GM12878 (cell line): ENCODE measurements around the gene MRPL23. TPM values are rescaled to one million over a fixed set of nuclear protein-coding genes. Genes with fewer than 3 reads are reported as not detected.

ENCODE experiments used
- ATAC-seq: fragments of 200-7000 bp; cut with Tn5 transposase; 3 replicates; pipeline ENCODE4 v1.9.1; 2020; ENCODE audit warnings: mild to moderate bottlenecking, moderate library complexity
- BruUV-seq: library from RNA; stranded (reverse); fragments of 400-500 nt; replicated peaks from 2 replicates; lab custom pipeline; 2021; lab: Mats Ljungman, UMichigan
- CTCF ChIA-PET: fragments of 300-600 bp; sonication (Branson Sonifier 250); formaldehyde crosslinking; extraction: SDS; loops from one replicate; lab custom pipeline; 2021; ENCODE audit warnings: inconsistent platforms; lab: Yijun Ruan, JAX
- POLR2A ChIA-PET: fragments of 350-600 bp; formaldehyde crosslinking; extraction: SDS; loops from one replicate; lab custom pipeline; 2021; ENCODE audit warnings: inconsistent platforms; lab: Charles Lee
- RAD21 ChIA-PET: fragments of 300-600 bp; sonication (Branson Sonifier 250); formaldehyde crosslinking; loops from one replicate; lab custom pipeline; 2023; ENCODE audit warnings: antibody characterized with exemption; ENCODE audit not compliant: unreplicated experiment; lab: Charles Lee
- SMC1A ChIA-PET: fragments of 300-600 bp; sonication (Branson Sonifier 250); formaldehyde crosslinking; loops from one replicate; lab custom pipeline; 2023; ENCODE audit not compliant: unreplicated experiment, uncharacterized antibody; lab: Charles Lee
- DNase-seq: peaks from one replicate; pipeline ENCODE4 v3.0.0-alpha.2; 2011; ENCODE audit warnings: low read depth, low spot score
- FAIRE-seq: peaks from 3 replicates; lab custom pipeline; 2011; peaks lifted over from hg19 to GRCh38; lab: Jason Lieb, UNC
- H2AFZ ChIP-seq: 2 replicates; pipeline ENCODE4 v1.6.0; 2011; ENCODE audit warnings: low read depth, low read length, control low read depth; ENCODE audit not compliant: control insufficient read depth
- H3K27ac ChIP-seq: 2 replicates; pipeline ENCODE4 v1.5.1; 2011; ENCODE audit warnings: control low read depth; ENCODE audit not compliant: control insufficient read depth, insufficient read depth
- H3K27me3 ChIP-seq, 2 experiments: replicated peaks in 1 of 2; 2 replicates each; pipeline versions ENCODE4 v1.6.0 to v1.6.1; 2011; ENCODE audit warnings: low read length in 1 of 2; ENCODE audit not compliant: control insufficient read depth in 2 of 2, insufficient read depth in 2 of 2
- H3K36me3 ChIP-seq, 2 experiments: 2 replicates each; pipeline ENCODE4 v1.5.1; 2011; ENCODE audit warnings: low read length in 1 of 2; ENCODE audit not compliant: control insufficient read depth in 2 of 2, insufficient read depth in 2 of 2
- H3K4me1 ChIP-seq: 2 replicates; pipeline ENCODE4 v1.6.1; 2011; ENCODE audit warnings: mild to moderate bottlenecking, low read length, moderate library complexity, mixed read lengths; ENCODE audit not compliant: control insufficient read depth, insufficient read depth
- H3K4me2 ChIP-seq: 2 replicates; pipeline ENCODE4 v1.6.0; 2011; ENCODE audit warnings: control low read depth; ENCODE audit not compliant: control insufficient read depth, insufficient read depth
- H3K4me3 ChIP-seq: fragments of 200-600 bp; sonication (generic); 2 replicates; pipeline ENCODE4 v1.5.1; 2016
- H3K79me2 ChIP-seq: 2 replicates; pipeline ENCODE4 v1.6.0; 2011; ENCODE audit warnings: low read length; ENCODE audit not compliant: control insufficient read depth, insufficient read depth
- H3K9ac ChIP-seq: 2 replicates; pipeline ENCODE4 v1.8.0; 2011; ENCODE audit warnings: low read length, control low read depth, mixed read lengths; ENCODE audit not compliant: control insufficient read depth, insufficient read depth
- H3K9me3 ChIP-seq: replicated peaks from 3 replicates; pipeline ENCODE4 v1.5.1; 2011; ENCODE audit warnings: mild to moderate bottlenecking, low read length; ENCODE audit not compliant: control insufficient read depth, insufficient read depth
- H4K20me1 ChIP-seq: 2 replicates; pipeline ENCODE4 v1.6.0; 2011; ENCODE audit not compliant: control insufficient read depth, insufficient read depth
- ATF2 ChIP-seq: IDR thresholded peaks from 2 replicates; pipeline ENCODE4 v1.6.1; 2012; ENCODE audit warnings: low read length, inconsistent platforms
- BCL3 ChIP-seq: IDR thresholded peaks from 2 replicates; pipeline ENCODE4 v1.6.1; 2011; ENCODE audit warnings: borderline replicate concordance, low read depth, mild to moderate bottlenecking, moderate library complexity, low read length; ENCODE audit not compliant: insufficient read depth, poor library complexity, severe bottlenecking
- BCLAF1 ChIP-seq: fragments of 450-650 bp; IDR thresholded peaks from 2 replicates; pipeline ENCODE4 v1.6.1; 2017; ENCODE audit warnings: antibody characterized with exemption, mild to moderate bottlenecking, moderate library complexity
- BMI1 ChIP-seq: fragments of 450-650 bp; IDR thresholded peaks from 2 replicates; pipeline ENCODE4 v1.6.1; 2016; ENCODE audit warnings: mild to moderate bottlenecking, moderate library complexity, borderline replicate concordance
- CEBPZ ChIP-seq: fragments of 150-350 bp; IDR thresholded peaks from 2 replicates; pipeline ENCODE4 v1.6.1; 2016; ENCODE audit warnings: low read depth, low read length
- CHD2 ChIP-seq: IDR thresholded peaks from 2 replicates; pipeline ENCODE4 v1.6.1; 2011; ENCODE audit warnings: low read depth, low read length, improper control_type of control experiment, borderline replicate concordance
- E2F4 ChIP-seq: IDR thresholded peaks from 2 replicates; pipeline ENCODE4 v1.6.1; 2012; ENCODE audit warnings: low read depth, low read length, improper control_type of control experiment
- EZH2 ChIP-seq: IDR thresholded peaks from 2 replicates; pipeline ENCODE4 v1.6.1; 2012; ENCODE audit warnings: low read depth, mild to moderate bottlenecking, control low read depth, inconsistent platforms, low read length, borderline replicate concordance; ENCODE audit not compliant: control insufficient read depth
- KAT2A ChIP-seq: conservative IDR thresholded peaks from 2 replicates; pipeline ENCODE4 v1.6.1; 2011; ENCODE audit warnings: low read depth, low read length; ENCODE audit not compliant: control insufficient read depth
- LARP7 ChIP-seq: fragments of 450-650 bp; IDR thresholded peaks from 2 replicates; pipeline ENCODE4 v1.6.1; 2017; ENCODE audit warnings: mild to moderate bottlenecking
- MAX ChIP-seq: IDR thresholded peaks from 2 replicates; pipeline ENCODE4 v1.6.1; 2012; ENCODE audit warnings: low read depth, low read length, improper control_type of control experiment
- MEF2B ChIP-seq: fragments of 450-650 bp; IDR thresholded peaks from 2 replicates; pipeline ENCODE4 v1.6.1; 2018; ENCODE audit warnings: mild to moderate bottlenecking, moderate library complexity; ENCODE audit not compliant: partially characterized antibody, poor library complexity, severe bottlenecking
- TARDBP ChIP-seq: IDR thresholded peaks from 2 replicates; pipeline ENCODE4 v1.6.1; 2016; ENCODE audit warnings: borderline replicate concordance
- WGBS: methylation state at CpG from one replicate; pipeline ENCODE4 v1.1.6; 2016; ENCODE audit warnings: low lambda C conversion rate; ENCODE audit not compliant: insufficient replicate concordance, insufficient coverage; ENCODE audit errors: missing lambda C conversion rate; 5-methylcytosine and 5-hydroxymethylcytosine counted together
- in situ Hi-C: fragments of 300-500 bp; cut with MboI; formaldehyde crosslinking; loops from 9 replicates; pipeline ENCODE4 v1.14.3; 2018; ENCODE audit warnings: mixed read lengths
- intact Hi-C: fragments of 100-400 bp; cut with micrococcal nuclease; formaldehyde crosslinking; loops from one replicate; pipeline ENCODE4 v1.14.2; 2022; ENCODE audit not compliant: unreplicated experiment
- polyA plus RNA-seq, 11 experiments: library from polyadenylated mRNA; depleted of rRNA in 4 of 11; unstranded in 6 of 11; stranded (reverse) in 5 of 11; fragments of >200 nt; fragmentation: Nextera tagmentation in 4 of 11; fragmentation: Illumina TruSeq in 1 of 11; extraction: Ambion mirVana in 4 of 11; extraction: Trizol in 1 of 11; gene quantifications; 1 replicate in 1 of 11; 2 replicates in 10 of 11; pipeline versions ENCODE4 v1.2.1 to v1.2.3, GENCODE V29; 2011 to 2016; ENCODE audit warnings: inconsistent platforms in 2 of 11, missing spikeins in 2 of 11, low read depth in 1 of 11
- total RNA-seq, 4 experiments: library from RNA; depleted of rRNA in 3 of 4; stranded (reverse); fragments of >200 nt in 3 of 4; fragmentation: Illumina TruSeq in 1 of 4; extraction: Trizol in 1 of 4; gene quantifications; 2 replicates each; pipeline versions ENCODE4 v1.2.1 to v1.2.3, GENCODE V29; 2013 to 2021

The MRPL23 gene
- total and polyA plus RNA-seq, 10 of the 15 experiments (the other 5 are each of a cell fraction or from before 2014, with no cell fraction given), result 1.6 to 207 (median 126) TPM

GRCh38 chr11:1964348-1964747 lies 17.2 kb downstream of the MRPL23 start:
- SMC1A ChIA-PET, result no interaction called here
- Histone ChIP-seq H3K4me2 (no peak overlapping the region), H2AFZ (no peak overlapping the region), H3K4me3 (no peak overlapping the region), H3K27me3 (no peaks in the 10 kb centered on the region), H3K9ac (no peak overlapping the region), H3K4me1 (no peaks in the 10 kb centered on the region), H3K79me2 (no peaks in the 10 kb centered on the region), H3K27ac (no peak overlapping the region), H4K20me1 (no peaks in the 10 kb centered on the region), H3K36me3 (no peaks in the 10 kb centered on the region), H3K9me3 (no peaks in the 10 kb centered on the region)
- POLR2A ChIA-PET, result no interaction called here
- ATAC-seq (no peak), DNase-seq (no peak), FAIRE-seq (no peak)
- no TSS peak for BruUV-seq
- in situ Hi-C loops, result no loop called here
- WGBS, result no CpG with 5 or more reads among the region's 17 CpGs
- intact Hi-C loops, result no loop called here
- CTCF ChIA-PET, result no interaction called here
- RAD21 ChIA-PET, result no interaction called here
- TF ChIP-seq CHD2 (no peak), LARP7 (no peak), BMI1 (no peak), CEBPZ (no peak), ATF2 (no peak), BCL3 (no peak), BCLAF1 (no peak), MEF2B (no peak), EZH2 (no peak), KAT2A (no peak), E2F4 (no peak), MAX (no peak), TARDBP (no peak)
